GM19468 (cell line): ENCODE data around the gene A1BG.

Experiments used
- ATAC-seq: cut with Tn5 transposase; IDR thresholded peaks from one replicate; pipeline ENCODE4 v1.9.1; 2021; ENCODE audit warnings: mild to moderate bottlenecking, moderate library complexity, moderate number of reproducible peaks; ENCODE audit not compliant: unreplicated experiment; ENCODE audit errors: extremely low read depth

The A1BG gene, protein sequence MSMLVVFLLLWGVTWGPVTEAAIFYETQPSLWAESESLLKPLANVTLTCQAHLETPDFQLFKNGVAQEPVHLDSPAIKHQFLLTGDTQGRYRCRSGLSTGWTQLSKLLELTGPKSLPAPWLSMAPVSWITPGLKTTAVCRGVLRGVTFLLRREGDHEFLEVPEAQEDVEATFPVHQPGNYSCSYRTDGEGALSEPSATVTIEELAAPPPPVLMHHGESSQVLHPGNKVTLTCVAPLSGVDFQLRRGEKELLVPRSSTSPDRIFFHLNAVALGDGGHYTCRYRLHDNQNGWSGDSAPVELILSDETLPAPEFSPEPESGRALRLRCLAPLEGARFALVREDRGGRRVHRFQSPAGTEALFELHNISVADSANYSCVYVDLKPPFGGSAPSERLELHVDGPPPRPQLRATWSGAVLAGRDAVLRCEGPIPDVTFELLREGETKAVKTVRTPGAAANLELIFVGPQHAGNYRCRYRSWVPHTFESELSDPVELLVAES

DNA sequence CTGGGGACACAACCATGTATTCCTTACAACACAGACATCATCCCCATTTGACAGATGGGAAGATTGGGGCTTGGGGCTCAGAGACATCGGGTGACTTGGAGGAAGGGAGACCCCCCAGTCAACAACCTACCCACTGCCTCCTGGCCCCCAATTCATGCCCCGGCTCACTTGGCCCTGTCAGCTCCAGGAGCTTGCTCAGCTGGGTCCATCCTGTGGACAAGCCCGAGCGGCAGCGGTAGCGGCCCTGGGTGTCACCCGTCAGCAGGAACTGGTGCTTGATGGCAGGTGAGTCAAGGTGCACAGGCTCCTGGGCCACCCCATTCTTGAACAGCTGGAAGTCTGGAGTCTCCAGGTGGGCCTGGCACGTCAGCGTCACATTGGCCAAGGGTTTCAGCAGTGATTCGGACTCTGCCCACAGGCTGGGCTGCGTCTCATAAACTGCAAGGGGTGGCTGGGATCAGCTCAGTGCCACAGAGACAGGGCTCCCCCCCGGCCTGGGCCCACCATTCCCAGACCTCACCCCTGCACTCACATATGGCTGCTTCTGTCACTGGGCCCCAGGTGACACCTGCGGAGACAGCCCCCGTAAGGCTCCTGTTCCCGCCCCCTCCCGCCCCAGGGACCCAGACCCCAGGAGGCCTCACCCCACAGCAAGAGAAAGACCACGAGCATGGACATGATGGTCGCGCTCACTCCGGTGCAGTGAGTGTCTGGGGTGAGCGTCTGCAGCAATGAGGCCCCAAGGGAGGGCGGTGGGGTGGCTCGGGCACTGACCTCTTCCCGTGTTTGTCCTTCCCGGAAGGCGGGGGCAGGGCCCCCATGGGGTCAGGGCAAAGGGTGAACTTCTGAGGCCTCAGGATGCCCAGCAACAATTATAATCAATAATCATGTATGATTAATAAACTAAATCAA lies at the start of gene A1BG:
Gene A1BG (minus strand): TSS at position 733 of the 912 bp plus-strand sequence. CDS start 55 bp downstream, at position 678.
- no peak for ATAC-seq

DNA sequence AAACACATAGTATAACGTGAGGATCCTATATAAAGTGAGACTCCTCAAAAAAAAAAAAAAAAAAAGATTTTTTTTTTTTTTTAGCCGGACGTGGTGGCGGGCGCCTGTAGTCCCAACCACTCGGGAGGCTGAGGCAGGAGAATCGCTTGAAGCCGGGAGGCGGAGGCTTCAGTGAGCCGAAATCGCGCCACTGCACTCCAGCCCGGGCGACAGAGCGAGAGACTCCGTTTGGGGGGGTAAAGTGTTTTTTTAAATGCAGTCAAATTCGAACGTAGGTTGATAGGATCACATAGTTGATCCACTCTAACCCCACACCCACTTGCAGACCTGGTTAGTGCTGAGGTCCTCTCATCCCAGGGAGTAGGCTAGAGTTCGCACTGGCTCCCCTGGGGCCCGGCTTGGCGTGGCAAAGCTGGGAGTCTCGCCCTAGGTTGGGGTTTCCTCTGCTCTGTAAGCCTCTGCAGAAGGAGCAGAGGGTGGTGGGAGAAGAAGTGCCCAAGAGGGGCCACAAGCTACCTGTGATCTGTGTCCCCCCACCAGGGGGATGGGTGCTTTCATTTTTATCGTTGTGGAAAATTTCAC lies 48.6 kb upstream of the A1BG start:
- no peak for ATAC-seq

DNA sequence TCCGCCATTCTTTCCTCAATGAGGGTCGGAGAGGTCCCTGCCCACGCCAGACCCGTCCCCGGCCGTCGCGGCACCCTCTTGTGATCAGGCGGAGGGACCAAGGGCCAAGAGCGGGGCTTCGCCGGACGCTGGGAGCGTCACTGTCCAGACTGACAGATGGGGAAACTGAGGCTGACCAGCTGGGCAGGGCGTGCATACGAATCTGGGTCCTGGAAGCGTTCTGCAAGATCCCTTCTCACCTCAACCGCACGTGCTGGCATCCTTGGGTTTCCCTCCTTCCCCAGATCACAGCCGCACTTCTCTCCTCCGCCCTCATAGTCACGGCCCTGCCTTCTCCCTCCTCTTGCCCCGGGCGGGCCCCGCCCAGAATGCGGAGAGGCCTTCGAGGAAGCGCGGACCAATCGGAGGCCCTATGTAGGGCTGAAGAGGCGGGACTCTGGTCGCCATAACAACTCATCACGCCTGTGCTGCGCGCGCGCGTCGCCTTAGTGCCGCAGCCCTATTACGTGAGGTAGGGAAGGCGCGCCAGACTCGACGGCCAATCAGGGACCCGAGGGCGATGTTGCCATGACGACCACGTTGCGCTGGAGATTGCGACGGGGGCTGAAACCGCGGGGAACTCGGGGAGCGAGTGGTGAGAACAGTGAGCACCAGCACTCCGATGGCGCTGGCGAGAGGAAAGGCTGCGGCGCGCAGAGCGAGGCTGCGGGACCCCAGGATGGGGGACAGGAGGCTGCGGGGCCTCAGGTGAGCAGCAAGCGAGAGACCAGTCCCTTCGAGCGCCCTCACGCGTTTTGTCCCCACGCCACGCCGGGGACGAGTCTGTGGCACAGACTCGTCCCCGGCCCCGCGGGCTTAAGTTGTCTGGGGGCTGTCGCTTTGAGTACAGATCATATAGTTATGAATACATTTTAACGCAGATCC lies 47.9 kb upstream of the A1BG start:
- peak; percentile 97 for ATAC-seq

DNA sequence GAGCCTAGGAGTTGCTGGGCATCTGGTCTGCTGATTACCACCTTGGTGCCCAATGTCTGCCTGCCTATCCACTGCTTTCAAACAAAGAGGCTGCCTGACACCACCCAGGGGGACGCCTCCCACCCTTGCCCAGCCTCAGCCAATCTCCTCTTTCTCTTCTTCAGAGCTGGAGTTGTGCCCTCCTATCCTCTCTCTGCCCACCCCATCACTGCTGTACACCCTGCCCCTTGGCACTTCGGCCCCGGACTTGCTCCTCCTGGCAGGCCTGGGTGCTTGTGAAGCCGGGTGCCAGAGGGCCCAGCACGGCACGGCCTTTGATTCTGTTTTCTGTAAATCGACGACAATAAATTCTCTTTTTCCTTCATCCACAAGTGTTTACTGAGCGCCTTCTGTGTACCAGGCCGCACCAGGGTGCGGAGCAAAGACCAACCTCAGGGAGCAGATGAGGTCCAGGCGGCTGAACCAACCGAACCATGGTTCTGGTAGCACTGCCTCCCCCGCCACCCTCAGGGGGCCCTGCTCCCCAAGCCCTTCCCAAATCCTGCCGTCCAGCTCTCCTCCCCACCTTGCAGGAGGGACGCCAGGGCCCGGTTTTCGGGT lies 47.1 kb upstream of the A1BG start:
- ATAC-seq: no peak

DNA sequence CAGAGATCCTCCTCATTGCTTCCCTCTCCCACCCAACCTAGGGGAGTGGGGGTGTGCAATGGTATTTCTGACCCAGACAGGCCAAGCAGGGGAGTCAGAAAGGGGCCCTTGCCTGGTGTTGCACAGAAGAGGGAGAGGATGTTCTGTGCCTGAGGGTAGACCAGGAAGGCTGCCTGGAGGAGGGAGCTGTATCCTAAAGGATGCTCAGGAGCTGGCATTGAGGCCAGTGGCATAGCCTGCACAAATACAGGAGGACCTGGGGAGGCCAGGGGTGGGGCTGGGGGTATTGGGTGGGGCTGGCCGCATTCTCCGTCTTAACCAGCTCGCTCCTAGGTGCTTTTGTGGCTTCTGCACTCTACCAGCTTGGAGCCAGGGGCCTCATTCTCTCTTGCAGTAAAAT lies 46.6 kb upstream of the A1BG start:
- ATAC-seq: no peak

DNA sequence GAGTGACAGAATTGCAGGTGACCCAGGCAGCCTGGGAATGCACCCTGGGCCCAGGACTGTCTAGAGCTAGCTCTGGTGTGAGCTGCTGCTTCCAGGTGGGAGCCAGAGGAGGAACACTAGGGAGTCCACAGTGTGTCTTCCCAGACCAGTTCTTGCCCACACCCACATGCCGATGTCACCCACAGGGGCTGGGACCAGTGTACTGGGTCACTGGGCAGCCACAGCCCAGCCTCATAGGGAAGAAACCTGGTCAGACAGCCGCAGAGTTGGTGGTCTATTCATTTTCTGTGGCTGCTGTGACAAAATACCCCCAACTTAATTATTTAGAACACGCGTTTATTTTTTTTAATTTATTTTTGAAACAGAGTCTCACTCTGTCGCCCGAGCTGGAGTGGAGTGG lies 45.3 kb upstream of the A1BG start:
- no peak for ATAC-seq

DNA sequence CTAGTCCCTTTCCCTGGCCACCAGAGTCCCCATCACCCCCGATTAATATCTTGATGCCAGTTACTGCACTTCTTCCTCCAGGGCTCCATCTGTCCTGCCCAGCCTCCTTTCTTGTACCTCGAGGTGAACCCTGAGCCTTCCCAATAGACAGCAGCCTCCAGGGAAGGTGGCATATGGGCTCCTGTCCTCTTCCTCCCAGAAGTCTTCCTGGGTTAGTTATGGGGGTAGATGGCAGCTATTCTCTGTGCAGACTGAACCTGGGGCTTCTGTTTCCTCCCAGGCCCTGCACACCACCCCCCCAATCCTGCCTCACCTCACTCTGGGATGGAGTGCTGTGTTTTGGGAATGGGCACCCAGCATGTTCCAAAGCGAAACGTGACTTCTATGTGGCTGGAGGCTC lies 44.8 kb upstream of the A1BG start:
- no peak for ATAC-seq

DNA sequence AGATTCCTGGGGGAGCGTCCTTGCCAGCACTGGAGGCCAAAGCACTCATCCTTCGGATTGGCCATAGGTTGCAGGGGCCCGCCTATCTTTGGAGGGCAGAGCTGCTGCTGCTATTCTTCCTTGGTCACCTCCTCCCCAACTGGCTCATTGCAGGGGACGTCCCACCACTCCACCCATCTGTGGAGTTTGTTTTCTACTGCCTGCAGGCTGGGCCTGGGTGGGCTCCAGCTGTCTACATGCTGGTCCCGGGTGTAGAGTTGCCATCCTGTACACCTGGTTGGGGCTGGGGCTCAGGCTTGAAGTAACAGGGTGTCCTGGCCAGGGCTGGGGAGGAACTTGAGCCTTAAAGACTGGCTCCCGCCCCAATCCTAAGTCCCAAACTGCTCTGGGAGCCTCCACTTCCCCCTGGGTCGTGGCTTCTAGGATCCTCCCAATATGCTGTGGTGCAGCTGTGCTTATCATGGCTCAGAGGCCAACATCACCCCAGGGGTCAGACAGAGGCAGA lies 44.3 kb upstream of the A1BG start:
- no peak for ATAC-seq

DNA sequence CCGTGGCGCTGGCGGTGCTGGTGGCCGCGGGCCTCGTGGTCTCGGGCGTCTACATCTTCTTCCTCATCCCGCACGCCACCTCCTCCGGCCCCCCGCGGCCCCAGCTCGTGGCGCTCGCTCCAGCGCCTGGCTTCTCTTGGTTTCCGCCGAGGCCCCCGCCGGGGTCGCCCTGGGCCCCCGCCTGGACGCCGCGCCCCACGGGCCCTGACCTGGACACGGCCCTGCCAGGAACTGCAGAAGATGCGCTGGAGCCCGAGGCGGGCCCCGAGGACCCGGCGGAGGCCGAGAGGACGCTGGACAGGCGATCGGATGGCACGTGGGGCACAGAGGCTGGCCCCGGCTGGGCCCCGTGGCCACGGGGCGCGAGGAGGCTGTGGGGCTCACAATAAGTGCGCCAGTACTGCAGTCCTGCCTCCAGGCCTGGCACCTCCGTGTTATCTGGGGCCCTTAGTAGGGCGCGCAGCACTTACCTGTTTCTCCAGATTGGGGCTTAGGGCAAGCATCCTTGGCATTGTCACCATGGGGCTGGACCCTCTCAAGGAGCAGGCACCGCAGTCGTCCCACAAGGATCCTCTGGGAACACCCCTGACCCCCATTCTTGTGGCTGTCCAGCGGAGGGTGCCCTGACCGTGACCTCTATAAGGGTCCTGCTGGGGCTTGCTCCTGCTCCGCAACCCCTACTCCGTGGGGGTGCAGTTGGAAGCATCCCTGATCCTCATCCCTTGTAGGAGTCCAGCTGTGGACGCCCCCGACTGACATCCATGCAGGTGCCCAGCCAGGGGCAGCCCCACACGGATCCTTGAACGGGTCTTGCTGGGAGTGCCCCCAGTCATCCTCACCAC lies 43.6 kb upstream of the A1BG start:
- no peak for ATAC-seq

DNA sequence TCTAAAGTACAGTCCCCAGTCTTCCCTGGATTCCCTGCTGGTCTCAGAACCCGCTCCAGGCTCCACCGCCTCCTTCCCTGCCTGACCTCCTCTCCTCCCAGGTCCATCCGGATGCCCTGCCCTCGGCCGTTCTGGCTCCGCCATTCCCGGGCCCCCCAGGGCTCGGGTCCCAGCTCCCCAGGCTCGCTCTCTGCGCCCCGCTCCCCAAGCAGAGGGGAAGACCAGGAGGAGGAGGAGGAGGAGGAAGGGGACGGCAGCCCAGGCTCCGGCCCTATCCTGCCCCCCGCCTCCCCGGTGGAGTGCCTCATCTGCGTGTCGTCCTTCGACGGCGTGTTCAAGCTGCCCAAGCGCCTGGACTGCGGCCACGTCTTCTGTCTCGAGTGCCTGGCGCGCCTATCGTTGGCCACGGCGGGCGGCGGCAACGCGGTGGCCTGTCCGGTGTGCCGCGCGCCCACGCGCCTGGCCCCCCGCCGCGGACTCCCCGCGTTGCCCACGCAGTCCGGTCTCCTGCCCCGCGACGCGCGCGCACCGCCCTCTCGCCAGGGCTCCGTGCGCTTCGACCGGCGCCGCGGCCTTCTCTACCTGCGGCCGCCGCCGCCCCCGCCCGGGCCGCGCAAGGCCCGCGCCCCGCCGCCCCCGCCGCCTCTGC lies 42.8 kb upstream of the A1BG start:
- no peak for ATAC-seq

DNA sequence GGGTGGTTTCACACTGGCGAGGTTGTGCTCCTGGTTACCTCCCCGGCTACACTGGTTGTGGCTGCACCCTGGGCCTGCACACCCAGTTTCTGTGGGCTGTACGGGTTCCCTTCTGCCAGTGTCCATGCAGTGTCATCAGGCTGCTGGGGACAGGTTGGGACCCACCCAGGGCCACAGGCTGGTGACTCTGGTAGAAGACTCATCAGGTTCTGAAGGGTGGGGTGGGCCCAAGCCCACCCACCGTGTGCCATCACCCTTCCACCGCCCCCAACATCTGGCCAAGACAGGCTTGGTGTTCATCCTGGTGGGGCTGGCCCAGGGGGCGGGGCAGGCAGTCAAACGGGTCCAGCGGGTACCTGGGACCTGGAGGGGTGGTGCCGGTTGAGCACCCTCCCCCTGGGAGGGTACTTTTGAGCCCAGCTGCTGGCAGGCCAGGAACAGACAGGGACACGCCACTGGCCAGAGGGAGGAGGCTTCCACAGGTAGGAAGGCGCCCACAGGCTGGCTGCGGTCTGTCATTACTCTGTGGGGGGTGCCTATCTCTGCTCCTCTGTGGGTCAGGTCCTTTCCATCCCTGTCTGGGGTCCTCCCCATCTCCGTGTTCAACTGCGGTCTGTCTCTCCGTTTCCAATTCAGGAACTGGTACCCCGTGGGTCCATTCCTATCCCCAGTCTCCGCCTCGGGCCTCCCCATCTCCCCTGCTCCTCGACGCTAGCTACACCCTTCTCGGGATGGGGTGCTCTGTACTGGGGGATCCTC lies 42.1 kb upstream of the A1BG start, which contains the start of gene RNF225:
Gene RNF225 (plus strand): TSS at position 437 of the 759 bp plus-strand sequence. CDS start 434 bp downstream, outside the sequence.
- no peak for ATAC-seq

DNA sequence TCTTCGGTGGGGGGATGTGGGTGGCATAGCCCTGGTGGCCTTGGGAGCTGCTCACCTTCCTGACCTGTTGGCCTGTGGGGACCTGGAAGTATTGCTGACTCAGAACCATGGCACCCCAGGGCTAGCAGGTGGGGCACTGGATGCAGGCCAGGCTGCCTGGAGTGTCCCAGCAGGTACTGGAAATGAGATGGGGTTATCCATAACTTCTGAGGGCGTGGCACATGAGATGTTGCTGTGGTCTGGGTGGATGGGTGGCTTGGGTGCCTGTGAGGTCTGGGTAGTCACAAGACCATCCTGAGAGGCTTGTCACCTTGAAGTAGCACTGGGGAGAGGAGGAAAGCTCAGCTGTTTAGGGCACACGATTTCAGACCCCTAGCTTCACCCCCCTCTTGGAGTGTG lies 41.5 kb upstream of the A1BG start:
- no peak for ATAC-seq

DNA sequence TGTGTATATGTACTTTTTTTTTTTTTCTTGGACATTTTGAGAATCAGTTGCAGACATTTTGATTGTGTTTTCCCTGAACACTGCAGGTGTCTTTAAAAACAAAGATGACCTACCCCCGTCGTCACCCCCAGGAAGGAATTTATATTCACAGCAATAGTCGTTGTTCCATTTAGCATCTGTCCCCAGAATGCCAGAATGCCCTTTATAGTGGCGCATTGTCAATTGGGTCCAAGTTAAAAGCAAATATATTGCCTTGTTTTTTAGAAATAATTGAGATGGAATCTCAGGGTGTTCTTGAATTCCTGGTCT lies 40.4 kb upstream of the A1BG start:
- ATAC-seq: no peak

DNA sequence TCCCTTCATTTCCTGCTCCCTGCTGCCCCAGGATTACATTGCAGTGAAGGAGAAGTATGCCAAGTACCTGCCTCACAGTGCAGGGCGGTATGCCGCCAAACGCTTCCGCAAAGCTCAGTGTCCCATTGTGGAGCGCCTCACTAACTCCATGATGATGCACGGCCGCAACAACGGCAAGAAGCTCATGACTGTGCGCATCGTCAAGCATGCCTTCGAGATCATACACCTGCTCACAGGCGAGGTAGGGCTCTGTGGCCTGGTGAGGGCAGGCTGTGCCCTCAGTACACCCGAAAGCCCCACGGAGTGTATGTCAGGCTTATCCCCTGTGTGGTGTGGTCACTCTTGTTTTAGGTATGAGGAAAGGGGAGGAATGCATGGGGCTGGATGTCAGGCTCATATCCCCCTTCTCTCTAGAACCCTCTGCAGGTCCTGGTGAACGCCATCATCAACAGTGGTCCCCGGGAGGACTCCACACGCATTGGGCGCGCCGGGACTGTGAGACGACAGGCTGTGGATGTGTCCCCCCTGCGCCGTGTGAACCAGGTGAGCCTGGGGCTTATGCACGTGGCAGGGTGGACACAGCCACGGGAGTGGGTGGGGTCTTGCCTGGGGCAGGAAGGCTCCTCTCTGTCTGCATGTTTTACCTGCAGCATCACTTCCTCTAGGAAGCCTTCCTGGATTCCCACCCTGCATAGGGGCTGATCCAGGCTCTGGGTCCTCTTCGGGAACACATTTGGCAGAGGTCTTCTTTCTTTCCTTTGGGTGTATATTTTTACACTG lies 39.8 kb upstream of the A1BG start:
- no peak for ATAC-seq

DNA sequence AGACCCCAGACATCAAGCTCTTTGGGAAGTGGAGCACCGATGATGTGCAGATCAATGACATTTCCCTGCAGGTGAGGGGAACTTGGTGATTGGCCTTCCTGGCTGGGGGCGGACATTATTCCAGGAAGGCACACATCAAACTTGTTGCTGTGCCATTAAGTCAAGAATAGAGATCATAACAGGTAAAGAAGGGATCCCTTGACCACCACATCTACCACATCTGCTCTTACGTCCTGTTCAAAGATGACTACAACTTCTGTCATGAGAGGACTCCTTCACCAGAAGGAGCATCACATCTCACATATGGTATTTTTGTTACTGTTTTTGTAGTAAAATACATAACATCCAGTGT lies 34.9 kb upstream of the A1BG start:
- no peak for ATAC-seq

DNA sequence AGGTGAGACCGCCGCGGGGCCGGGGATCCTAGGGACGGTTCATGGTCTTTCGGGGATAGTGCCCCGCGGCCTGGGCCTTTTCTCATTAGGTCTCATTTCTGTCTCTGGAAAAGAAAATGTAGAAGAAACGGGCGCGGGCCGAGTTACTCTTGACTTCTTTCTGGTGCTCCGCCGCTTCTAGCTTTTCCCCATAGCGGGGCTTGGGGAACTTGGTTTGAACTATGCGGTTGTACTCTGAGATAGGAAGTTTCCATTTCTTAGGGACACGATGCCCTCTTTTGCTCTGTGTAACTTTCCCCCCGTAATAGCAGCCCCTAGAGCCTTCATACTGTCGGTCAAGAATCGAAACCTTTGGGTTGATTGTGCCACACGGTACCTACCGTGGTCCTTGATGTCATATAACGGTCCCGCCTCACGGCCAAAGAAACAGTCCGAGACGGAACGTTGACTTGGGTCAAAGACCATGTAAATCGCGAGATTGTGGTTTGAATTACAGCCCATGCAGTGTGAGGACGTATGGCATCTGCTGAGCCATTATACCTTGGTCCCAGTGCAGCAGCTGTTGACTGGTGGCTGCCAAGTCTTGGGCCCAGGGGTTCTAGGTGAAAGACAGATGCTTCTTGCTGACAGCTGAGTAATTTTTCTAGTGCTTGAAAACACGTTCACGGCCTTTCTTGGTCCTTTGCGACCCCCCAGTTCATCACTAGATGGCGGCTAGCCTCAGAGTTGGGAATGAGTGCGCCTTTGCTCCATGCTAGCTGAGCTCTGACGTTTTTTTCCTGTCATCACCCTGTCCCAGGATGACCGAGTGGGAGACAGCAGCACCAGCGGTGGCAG lies 34.3 kb upstream of the A1BG start:
- ATAC-seq: no peak
